ENCODE data around the gene TBC1D5.

- no peak for TF ChIP-seq POLR2AphosphoS5 (IDR thresholded peaks at IDR 0.05; ENCODE audit: low read depth, low read length)
- TF ChIP-seq SIN3A (IDR thresholded peaks at IDR 0.05; ENCODE audit: borderline replicate concordance, insufficient read depth, low read length), result no peak
- no peak for TF ChIP-seq TAF1 (IDR thresholded peaks at IDR 0.05; ENCODE audit: borderline replicate concordance, insufficient read depth, low read length)
Measured at GRCh38 chr3:17481116-17481515, 261.3 kb downstream of the TBC1D5 start.

Data from PFSK-1 (cell line).